Progenitor cell of endocrine pancreas (in vitro differentiated cells): ENCODE results near the gene PRDM16. TPM values are rescaled to one million over a fixed set of nuclear protein-coding genes. Genes with fewer than 3 reads are reported as not detected.
A peak's percentile ranks its signal among the peaks of the same experiment; 100 is the strongest.

Source experiments
- DNase-seq: peaks from one replicate; pipeline ENCODE4 v3.0.0; 2021; ENCODE audit warnings: low spot score; ENCODE audit not compliant: unreplicated experiment
- H3K27ac Mint-ChIP-seq: 2 replicates; pipeline ENCODE4 v1.8.0; 2021; ENCODE audit warnings: mild to moderate bottlenecking, moderate library complexity, mixed read lengths
- H3K27me3 Mint-ChIP-seq: 2 replicates; pipeline ENCODE4 v1.8.0; 2021; ENCODE audit warnings: mixed read lengths
- H3K36me3 Mint-ChIP-seq: 2 replicates; pipeline ENCODE4 v1.8.0; 2022; ENCODE audit warnings: mixed read lengths; ENCODE audit not compliant: insufficient read depth
- H3K4me1 Mint-ChIP-seq: 2 replicates; pipeline ENCODE4 v1.8.0; 2021; ENCODE audit warnings: low read depth, mixed read lengths
- H3K4me3 Mint-ChIP-seq: 2 replicates; pipeline ENCODE4 v1.8.0; 2021; ENCODE audit warnings: low read depth, mild to moderate bottlenecking, moderate library complexity, mixed read lengths
- H3K9me3 Mint-ChIP-seq: 2 replicates; pipeline ENCODE4 v1.8.0; 2021; ENCODE audit warnings: low read depth, mixed read lengths
- total RNA-seq: library from RNA; stranded (reverse); gene quantifications from 2 replicates; pipeline ENCODE4 v1.2.1, GENCODE V29; 2021
- TF ChIP-seq, protein P1 (sequence below): fragments of 200-600 bp; sonication (generic); IDR thresholded peaks from one replicate; pipeline ENCODE4 v1.5.0; 2021; ENCODE audit warnings: antibody characterized with exemption, mild to moderate bottlenecking; ENCODE audit not compliant: unreplicated experiment

The PRDM16 gene
- total RNA-seq, 1 donor from 2014 or later = 69.1 TPM

DNA sequence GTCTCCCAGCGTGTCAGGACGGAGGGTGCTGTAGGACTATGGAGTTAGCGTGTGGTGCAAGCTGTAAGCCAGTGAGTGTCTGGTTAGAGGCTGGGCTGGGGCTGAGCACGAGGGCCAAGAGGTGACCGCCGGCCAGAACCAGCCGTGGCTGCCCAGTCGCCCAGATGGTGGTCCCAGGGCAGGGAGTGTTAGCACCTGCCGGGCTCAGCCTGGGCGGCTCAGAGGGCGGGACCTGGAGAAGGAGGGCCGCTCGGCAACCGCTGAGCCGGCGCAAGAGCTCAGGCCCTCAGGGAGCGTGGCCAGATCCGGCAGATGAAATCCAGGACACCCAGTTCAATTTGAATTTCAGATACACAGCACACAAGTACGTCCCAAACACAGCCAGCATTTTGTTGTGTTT lies 87.9 kb downstream of the PRDM16 start:
- Mint-ChIP-seq H3K4me3 (no peak overlapping the region), H3K36me3 (peaks cover 3% of the 10 kb centered on the region), H3K27ac (peak overlapping the region; percentile 33), H3K4me1 (peaks cover 15% of the 10 kb centered on the region), H3K9me3 (no peaks in the 10 kb centered on the region), H3K27me3 (no peaks in the 10 kb centered on the region)
- TF ChIP-seq, protein P1, sequence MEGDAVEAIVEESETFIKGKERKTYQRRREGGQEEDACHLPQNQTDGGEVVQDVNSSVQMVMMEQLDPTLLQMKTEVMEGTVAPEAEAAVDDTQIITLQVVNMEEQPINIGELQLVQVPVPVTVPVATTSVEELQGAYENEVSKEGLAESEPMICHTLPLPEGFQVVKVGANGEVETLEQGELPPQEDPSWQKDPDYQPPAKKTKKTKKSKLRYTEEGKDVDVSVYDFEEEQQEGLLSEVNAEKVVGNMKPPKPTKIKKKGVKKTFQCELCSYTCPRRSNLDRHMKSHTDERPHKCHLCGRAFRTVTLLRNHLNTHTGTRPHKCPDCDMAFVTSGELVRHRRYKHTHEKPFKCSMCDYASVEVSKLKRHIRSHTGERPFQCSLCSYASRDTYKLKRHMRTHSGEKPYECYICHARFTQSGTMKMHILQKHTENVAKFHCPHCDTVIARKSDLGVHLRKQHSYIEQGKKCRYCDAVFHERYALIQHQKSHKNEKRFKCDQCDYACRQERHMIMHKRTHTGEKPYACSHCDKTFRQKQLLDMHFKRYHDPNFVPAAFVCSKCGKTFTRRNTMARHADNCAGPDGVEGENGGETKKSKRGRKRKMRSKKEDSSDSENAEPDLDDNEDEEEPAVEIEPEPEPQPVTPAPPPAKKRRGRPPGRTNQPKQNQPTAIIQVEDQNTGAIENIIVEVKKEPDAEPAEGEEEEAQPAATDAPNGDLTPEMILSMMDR = no peak
- DNase-seq = no peak

DNA sequence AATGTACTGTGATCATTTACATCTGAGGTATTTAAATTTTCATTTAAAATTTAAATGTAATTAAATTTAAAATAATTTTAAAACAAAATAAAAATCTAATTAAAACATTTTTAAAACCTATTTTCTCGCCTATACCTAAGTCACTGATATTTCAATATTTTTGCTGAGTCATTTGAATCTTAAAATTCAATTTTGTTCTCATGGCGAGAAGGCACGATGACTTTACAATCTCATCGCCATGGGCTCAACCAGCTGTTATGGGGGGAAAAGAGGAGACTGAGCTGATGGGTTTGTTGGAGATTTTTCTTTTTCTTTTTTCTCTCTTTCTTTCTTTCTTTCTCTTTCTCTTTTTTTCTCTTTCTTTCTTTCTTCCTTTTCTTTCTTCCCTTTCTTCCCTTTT lies 89.3 kb downstream of the PRDM16 start:
- H3K4me3 Mint-ChIP-seq = no peak overlapping the region
- TF ChIP-seq, protein P1 = no peak

DNA sequence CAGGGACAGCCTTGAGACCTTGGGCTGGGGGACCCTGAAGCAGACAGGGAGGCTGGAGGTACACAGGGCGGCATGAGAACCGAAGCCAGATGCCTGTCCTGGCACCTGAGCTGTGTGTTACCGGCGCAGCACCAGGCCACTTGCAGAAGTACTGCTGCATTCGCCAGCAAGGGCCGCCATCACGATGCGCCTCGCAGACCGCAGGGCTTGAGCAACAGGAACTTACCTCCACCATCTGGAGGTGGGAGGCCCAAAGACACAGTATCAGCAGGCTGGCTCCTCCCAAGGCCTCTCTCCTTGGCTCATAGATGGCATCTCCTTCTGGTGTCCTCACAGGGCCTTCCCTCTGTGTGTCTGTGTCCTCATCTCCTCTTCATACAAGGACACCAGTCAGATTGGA lies 90.1 kb downstream of the PRDM16 start:
- Mint-ChIP-seq H3K36me3 (peaks cover 1% of the 10 kb centered on the region), H3K27me3 (no peaks in the 10 kb centered on the region), H3K4me1 (peaks cover 15% of the 10 kb centered on the region), H3K9me3 (no peaks in the 10 kb centered on the region), H3K27ac (peak overlapping the region; percentile 48), H3K4me3 (no peak overlapping the region)
- TF ChIP-seq, protein P1 = no peak
- DNase-seq = no peak

More for the DNA sequence above, 89.3 kb downstream of the PRDM16 start:
- no peak for DNase-seq
- Mint-ChIP-seq H3K27me3 (no peaks in the 10 kb centered on the region), H3K36me3 (peaks cover 1% of the 10 kb centered on the region), H3K27ac (no peak overlapping the region), H3K9me3 (no peaks in the 10 kb centered on the region), H3K4me1 (peaks cover 15% of the 10 kb centered on the region)

DNA sequence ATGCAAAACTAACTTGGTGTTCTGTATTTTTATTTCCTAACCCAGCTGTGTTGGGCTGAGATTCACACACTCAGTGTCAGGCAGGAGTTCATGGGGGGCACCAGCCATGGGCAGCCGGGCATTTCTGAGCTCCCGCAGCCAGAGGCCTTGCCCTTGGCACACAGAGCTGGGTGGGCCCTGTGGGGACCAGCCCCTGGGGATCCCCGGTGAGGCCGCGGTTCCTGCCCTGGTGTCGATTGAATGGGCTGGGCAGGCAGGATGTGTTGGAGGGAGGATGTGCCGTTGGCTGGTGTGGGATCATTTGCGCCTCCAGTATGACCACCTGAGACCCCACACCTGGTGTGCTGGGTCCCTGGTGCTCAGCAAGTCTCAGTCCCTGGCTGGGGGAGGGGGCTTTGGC lies 91.0 kb downstream of the PRDM16 start:
- peaks cover 2% of the 10 kb centered on the region for H3K36me3 Mint-ChIP-seq
- TF ChIP-seq, protein P1 = no peak
- no peak overlapping the region for H3K4me3 Mint-ChIP-seq
- no peak for DNase-seq
- no peaks in the 10 kb centered on the region for H3K27me3 Mint-ChIP-seq
- H3K9me3 Mint-ChIP-seq = no peaks in the 10 kb centered on the region
- H3K27ac Mint-ChIP-seq = no peak overlapping the region
- peaks cover 16% of the 10 kb centered on the region for H3K4me1 Mint-ChIP-seq

DNA sequence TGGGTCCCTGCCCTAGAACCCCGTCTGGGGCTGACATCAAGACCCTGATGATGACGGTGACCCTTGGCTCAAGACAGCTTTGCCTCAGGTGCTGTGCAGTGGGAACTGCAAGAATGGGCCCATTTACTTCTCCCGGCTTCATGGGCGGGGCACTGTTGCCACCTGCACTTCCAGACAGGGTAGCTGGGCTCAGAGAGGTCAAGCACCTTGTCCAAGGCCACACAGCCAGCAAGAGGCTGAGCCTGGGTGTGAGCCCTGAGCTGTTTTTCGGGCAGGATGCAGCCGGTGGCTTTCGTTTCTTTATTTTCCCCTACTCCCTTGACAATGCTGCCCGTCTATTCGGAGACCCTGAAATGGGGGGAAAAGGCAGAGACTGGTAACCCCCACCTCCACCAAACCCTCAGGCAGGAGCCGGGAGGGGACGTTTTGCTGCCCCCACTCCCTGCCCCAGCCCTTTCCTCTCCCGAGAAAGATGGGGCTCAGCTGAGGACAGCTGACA lies 91.7 kb downstream of the PRDM16 start:
- Mint-ChIP-seq H3K4me3 (no peak overlapping the region), H3K9me3 (no peaks in the 10 kb centered on the region), H3K36me3 (peaks cover 2% of the 10 kb centered on the region), H3K27ac (no peak overlapping the region), H3K27me3 (no peaks in the 10 kb centered on the region), H3K4me1 (peaks cover 11% of the 10 kb centered on the region)
- DNase-seq = no peak
- TF ChIP-seq, protein P1 = no peak
